IPS DF 19.7 (cell line): ENCODE results near the gene SOST.

Source experiments
- DNase-seq: peaks from one replicate; pipeline ENCODE4 v3.0.0-alpha.2; 2013; ENCODE audit warnings: low read depth, low spot score

The SOST gene

DNA sequence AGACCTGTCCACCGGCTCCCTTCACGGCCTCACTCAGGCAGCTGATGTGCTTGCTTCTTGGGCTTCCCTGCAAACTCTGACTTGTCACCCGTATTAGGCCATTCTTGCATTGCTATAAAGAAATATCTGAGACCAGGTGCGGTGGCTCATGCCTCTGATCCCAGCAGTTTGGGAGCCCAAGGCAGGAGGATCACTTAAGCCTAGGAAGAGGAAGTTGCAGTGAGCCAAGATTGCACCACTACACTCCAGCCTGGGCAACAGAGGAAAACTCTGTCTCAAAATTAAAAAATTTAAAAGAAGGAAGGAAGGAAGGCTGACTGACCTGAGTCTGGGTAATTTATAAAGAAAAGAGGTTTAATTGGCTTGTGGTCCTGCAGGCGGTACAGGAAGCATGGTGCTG is 17.0 kb downstream of the SOST start:
- no peak for DNase-seq

DNA sequence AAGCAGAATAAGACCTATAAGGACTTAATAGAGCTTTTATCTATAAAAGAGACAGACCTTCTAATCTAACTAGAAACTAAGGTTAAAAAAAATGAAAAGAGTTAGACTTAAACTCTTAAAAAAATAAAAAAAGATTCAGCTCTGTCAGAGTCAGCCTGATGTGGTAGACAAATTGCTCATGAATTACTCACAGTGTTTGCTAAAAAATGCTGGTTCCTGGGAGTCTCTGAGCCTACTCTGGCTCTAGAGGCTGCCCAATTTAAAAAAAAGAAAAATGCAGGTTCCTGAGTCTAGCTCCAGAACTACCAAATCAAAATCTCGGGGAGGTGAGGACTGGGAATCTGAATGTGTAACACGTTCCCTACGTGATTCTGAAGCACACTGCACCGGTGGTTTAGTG is 18.1 kb downstream of the SOST start:
- no peak for DNase-seq

DNA sequence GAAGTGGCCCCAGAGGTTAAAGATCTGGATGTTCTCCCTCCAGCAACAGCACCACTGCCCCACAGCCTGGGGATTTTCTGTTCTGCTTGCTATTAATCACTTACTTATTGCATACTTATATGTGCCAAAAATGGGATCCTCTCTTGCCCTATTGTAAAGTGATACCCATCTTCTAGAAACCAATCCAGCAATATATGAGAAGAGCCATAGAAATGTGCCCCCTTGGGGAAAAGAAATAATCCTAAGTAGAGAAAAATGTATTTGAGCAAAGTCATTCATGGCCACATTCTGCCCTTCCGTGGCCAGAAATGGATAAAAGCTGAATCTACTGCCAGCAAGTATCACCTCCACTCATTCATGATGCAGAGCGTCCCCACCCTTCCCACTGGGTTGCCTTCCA is 20.9 kb downstream of the SOST start:
- no peak for DNase-seq

DNA sequence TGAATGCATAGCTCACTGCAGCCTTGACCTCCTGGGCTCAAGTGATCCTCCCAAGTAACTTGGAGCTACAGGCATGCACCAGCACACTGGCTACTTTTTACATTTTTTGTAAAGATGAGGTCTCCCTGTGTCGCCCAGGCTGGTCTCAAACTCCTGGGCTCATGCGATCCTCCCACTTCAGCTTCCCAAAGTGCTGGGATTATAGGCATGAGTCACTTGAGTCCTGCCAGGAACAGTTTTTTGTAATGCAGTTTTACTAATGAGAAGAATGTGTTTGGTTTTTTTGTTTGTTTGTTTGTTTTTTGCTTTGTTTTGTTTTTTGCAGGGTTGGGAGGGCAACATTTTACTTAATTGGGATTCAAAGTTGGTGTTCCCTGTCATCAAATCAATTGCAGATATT is 22.2 kb downstream of the SOST start:
- no peak for DNase-seq

DNA sequence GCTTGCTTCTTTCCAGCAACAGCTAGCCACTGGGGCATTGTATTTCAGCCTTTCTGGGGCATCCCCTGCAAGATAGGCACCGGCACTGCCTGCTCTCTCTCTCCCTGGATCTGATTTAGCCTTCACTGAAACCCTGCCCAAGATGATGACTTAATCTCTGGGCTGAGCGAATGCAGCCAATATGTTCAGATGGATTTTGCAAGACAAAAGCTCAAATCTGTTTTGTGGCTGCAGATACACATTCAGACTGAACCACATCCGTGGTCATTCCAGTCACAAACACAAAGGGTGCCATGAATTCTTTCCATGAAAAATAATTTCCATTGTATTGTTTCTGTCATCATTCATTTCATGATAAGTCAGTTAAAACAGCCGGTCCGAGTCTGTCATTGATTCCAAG is 24.2 kb downstream of the SOST start:
- DNase-seq, result no peak

GRCh38 chr17:43733956-43734355 is 24.6 kb downstream of the SOST start:
- no peak for DNase-seq

GRCh38 chr17:43732958-43733357 is 25.6 kb downstream of the SOST start:
- peak; percentile 69 for DNase-seq

GRCh38 chr17:43728081-43728480 is 30.5 kb downstream of the SOST start:
- DNase-seq, result no peak

DNA sequence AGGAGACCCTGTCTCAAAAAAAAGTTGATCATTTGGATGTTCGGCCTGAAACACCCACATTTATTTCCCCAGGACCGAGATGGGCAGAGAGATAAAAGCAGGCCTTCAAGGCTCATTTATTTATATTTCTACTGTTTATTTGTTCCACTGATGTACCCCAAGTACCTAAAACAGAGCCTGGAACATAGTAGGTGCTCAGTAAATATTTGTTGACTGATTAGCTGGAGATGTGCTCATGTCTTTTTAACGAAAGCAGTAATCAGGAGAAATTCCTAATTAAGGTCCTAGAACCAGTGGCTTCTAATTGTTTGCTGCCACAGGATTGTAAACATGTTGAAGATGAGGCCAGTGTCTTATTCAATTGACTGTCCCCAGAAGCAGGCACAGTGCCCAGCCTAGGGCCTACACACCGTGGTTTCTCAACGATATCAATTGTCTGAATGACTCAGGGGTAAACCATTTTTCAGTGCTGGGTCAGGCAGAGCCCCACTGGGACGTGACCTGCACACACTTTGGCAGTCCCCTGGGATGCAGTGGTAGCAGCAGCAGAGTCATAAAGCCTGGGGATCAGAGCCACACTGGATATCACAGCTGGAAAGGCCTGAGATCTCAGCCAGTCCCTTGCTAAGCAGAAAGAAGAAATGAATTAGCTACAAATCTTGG is 34.8 kb downstream of the SOST start:
- DNase-seq, result no peak

- DNase-seq, result no peak
These were observed 35.5 kb downstream of the SOST start for GRCh38 chr17:43722870-43723665.

DNA sequence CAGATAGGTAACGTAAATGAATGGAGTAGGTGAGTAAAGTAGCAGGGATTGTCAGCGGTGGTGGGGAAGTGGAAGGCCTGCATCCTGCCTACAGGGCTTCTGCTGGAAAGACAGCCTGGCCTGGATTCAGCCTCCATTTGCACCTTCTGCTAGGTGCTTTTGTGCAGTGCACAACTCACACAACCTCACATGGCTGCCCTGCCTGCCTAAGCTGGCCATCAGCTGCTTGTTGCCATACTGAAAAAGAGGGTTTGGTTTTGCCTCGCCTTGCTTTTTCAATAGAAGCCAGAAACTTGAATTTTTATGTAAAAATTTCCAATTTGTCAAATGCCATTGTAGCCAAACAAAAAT is 36.3 kb downstream of the SOST start:
- DNase-seq, result no peak

DNA sequence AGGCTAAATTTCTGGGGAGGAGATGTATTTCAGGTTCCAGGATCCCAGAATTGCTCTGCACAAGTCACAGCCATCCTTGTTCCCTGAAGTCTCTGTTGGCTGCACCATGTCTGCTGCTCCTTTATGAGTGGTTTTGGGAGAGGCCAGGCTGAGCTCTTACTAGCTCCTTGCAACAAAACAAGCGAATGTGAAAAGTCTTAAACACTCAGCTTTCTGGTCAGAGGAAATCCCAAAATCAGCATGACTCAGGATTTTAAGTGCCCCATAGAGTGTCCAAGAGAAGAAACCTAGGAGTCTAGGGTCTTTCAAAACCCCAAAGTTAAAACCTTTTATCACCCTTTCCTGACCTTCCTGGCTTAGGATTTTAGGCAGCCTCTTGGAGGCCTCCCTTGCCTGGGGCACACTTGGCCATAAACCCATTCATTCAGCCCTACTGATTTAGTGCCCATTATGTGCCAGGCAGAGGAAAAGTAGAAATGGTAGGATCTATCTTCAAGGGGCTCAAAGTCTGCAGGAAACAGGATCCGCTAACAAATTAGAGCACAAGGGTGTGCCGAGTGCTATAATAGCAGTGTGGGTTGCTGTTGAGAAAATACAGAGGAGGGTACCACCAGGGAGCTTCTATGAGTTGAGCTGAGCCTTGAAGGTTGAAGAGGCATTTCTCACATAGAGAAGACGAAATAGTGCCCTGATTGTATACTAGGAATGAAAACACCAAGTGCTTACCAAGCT is 36.9 kb downstream of the SOST start:
- DNase-seq, result no peak

DNA sequence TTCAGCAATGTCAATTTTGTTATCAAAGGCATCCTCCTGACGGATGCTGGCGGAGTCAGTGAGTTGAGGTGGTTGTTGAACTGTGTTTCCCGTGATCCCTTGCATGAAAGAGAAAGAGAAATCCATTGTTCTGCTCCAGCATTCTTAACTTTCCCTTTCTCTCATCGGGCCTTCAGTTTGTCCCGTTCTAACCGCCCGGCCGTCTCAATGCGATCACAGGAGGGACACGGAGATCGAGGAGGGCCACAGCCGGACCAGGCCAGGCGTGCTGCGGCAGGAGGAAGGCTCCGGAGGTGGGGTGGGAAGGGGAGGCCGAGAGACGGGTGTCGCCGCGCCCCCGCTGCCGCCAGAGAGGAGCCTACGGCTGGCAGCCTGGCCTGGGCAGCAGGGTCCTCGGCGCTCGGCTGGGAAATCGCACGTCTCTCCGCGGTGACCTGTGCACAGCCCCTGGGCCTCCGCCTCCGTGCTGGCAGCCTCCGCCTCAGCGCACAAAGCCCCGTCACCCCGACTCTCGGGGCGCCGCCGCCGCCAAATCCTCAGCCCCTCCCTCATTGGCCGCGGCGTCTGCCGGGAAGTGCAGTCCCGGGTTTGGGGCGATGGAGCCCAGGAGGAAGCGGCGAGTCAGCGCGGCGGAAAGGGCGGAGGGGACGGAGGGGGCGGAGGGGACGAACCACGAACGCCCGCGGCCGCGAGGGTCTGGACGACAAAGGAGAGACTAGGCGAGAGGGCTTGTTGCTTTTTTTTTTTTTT is 38.1 kb downstream of the SOST start:
- DNase-seq, result no peak

- no peak for DNase-seq
These were observed 39.0 kb downstream of the SOST start for GRCh38 chr17:43719578-43719977.

DNA sequence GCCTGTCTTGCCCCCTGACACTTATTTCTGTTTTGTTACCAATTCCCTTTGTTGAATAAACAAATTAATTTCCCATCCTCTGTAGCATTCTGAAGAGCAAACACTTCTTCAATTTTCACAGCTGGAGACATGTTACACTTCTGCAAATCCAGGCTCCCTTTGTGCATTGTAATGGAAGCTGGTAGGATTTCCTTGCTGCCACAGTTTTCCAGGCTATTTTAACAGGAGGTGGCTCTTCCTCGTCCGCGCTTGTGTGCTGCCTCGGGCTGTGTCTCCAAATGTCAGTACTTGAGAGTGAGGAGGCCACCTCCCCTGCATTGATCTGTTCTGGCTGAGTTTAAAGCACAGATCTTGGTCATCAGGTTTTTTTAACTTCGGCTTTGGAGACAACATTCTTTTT is 40.0 kb downstream of the SOST start:
- DNase-seq, result no peak

DNA sequence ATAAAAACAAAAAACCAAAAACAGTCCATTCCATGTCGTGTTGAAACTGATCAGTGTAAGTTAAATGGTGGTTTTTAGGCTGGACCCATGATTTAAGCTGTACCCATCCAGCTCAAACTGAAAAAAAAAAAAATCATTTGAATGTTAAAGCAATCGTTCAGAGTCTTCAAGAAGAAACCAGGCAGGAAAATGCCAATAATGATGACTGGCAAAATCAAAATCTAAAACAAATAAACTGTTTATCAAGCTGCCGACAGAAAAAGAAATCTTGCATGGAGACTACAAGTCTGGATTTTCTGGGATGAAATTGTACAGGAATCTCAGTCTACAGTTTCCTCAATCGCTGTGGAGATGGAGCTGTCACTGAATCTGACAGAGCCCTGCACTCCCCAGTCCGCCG is 40.7 kb downstream of the SOST start:
- DNase-seq, result no peak

GRCh38 chr17:43714465-43715149 is 44.0 kb downstream of the SOST start:
- no peak for DNase-seq

DNA sequence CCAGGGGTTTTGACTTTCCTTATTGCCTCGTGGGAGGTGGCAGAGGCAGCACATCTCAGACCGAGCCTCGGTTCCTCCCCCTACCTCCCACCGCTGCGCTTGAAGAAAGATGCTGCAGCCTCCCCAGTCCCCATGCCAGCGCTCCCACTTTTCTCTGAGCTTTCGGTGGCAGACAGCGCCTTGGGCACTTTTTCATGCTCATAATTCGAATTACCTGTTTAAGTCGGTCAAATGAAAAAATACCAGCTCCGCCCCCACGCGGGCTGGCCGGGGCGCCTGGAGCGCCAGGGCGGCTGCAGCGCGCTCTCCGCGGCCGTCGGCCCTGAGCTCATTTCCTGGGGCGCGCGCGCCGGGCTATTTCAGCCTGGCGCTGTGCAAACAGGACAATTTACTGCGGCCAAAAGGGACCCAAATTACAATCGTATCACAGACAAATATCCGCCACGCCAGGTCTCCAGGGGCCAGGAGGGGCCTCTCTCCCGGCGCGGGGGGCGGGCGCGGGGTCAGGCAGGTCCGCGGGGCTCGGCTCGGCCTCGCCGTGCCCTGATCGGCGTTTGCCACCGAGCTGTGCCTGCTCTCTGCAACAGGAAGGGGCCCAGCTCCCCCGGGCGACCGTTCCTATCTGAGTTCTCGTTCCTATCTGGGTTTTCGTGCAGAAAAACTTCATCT is 45.0 kb downstream of the SOST start:
- no peak for DNase-seq

DNA sequence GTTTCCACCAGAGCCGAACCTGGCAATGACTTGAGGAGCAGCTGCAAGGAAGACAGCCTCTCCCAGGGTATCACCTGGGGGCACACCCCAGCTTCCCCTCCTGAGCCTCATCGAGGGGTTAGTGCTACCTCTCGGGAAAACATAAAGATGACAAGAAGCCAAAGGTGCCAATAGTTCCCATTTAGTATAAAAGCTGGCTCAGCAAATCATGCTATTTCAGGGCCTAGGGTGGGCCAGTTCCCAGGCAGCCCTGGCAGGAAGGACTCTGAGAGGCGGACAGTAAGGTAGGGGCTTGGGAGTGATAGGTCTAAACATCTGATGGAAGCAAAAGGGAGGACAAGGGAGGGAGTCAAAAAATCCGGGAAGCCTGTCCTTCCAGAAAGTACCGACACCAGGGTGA is 46.2 kb downstream of the SOST start:
- DNase-seq, result no peak

- DNase-seq, result no peak
These were observed 48.5 kb downstream of the SOST start for GRCh38 chr17:43710101-43710500.

GRCh38 chr17:43709210-43709609 is 49.4 kb downstream of the SOST start:
- no peak for DNase-seq
